K562 (cell line): ENCODE results near the gene KIF25. TPM values are rescaled to one million over a fixed set of nuclear protein-coding genes. Genes with fewer than 3 reads are reported as not detected.

Source experiments
- DPF2 ChIP-seq: fragments of 450-650 bp; IDR thresholded peaks from 2 replicates; pipeline ENCODE4 v1.6.1; 2016
- KDM1A ChIP-seq, 2 experiments: fragments of 450-650 bp; IDR thresholded peaks; 2 replicates each; pipeline ENCODE4 v1.6.1; 2016; ENCODE audit warnings: mild to moderate bottlenecking in 2 of 2
- NBN ChIP-seq: fragments of 450-650 bp; IDR thresholded peaks from 2 replicates; pipeline ENCODE4 v1.6.1; 2016; ENCODE audit warnings: low read depth, mild to moderate bottlenecking
- RAD21 ChIP-seq, 2 experiments: fragments of 250-450 bp in 1 of 2; fragments of 450-650 bp in 1 of 2; sonication (Bioruptor Pico) in 1 of 2; formaldehyde crosslinking in 1 of 2; IDR thresholded peaks in 1 of 2; conservative IDR thresholded peaks in 1 of 2; 2 replicates each; pipeline versions ENCODE4 v1.4.0 to v1.8.0; 2020 to 2022; ENCODE audit warnings: mild to moderate bottlenecking in 2 of 2, moderate library complexity in 1 of 2
- RB1 ChIP-seq: fragments of 450-650 bp; IDR thresholded peaks from 2 replicates; pipeline ENCODE4 v1.6.1; 2017; ENCODE audit warnings: low read depth, mild to moderate bottlenecking
- RBBP5 ChIP-seq: fragments of 200-600 bp; sonication (generic); IDR thresholded peaks from 2 replicates; pipeline ENCODE4 v1.6.1; 2012; ENCODE audit warnings: borderline replicate concordance, mild to moderate bottlenecking, low read length, control low read depth, inconsistent platforms; ENCODE audit not compliant: insufficient read depth, poor library complexity, severe bottlenecking
- REST ChIP-seq, 2 experiments: fragments of 450-650 bp; formaldehyde crosslinking in 1 of 2; IDR thresholded peaks; 2 replicates each; pipeline versions ENCODE4 v1.4.0 to v1.6.1; 2014 to 2020; ENCODE audit warnings: mild to moderate bottlenecking in 2 of 2, borderline replicate concordance in 1 of 2, low read depth in 1 of 2
- SETDB1 ChIP-seq: IDR thresholded peaks from one replicate; pipeline ENCODE4 v1.6.1; 2012; ENCODE audit warnings: low read length, control low read depth, inconsistent platforms
- SMC3 ChIP-seq: conservative IDR thresholded peaks from 2 replicates; pipeline ENCODE4 v1.6.1; 2011; ENCODE audit warnings: low read depth, low read length, improper control_type of control experiment; ENCODE audit not compliant: insufficient read depth
- UBTF ChIP-seq, 2 experiments: IDR thresholded peaks; 2 replicates each; pipeline ENCODE4 v1.6.1; 2012; ENCODE audit warnings: improper control_type of control experiment in 2 of 2, low read depth in 2 of 2, low read length in 2 of 2, borderline replicate concordance in 1 of 2
- USF1 ChIP-seq: sonication (generic); formaldehyde crosslinking; IDR thresholded peaks from 2 replicates; pipeline ENCODE4 v1.9.0; 2022; ENCODE audit warnings: mild to moderate bottlenecking, missing genetic modification reagents
- polyA plus RNA-seq, 8 experiments: library from polyadenylated mRNA; depleted of rRNA in 4 of 8; stranded (reverse) in 5 of 8; unstranded in 3 of 8; fragments of >200 nt; fragmentation: Nextera tagmentation in 2 of 8; fragmentation: Illumina TruSeq in 1 of 8; extraction: Ambion mirVana in 2 of 8; extraction: Trizol in 1 of 8; gene quantifications; 2 replicates each; pipeline versions ENCODE4 v1.2.1 to v1.2.3, GENCODE V29; 2011 to 2014; ENCODE audit warnings: inconsistent platforms in 1 of 8, missing spikeins in 1 of 8
- total RNA-seq, 7 experiments: library from RNA; depleted of rRNA in 6 of 7; stranded (reverse); fragments of >200 nt in 6 of 7; fragmentation: Illumina TruSeq in 2 of 7; extraction: Trizol in 2 of 7; gene quantifications; 2 replicates each; pipeline versions ENCODE4 v1.2.1 to v1.2.3, GENCODE V29; 2011 to 2021; ENCODE audit warnings: low replicate concordance in 1 of 7
- TF ChIP-seq, protein P1 (sequence below): fragments of 450-650 bp; formaldehyde crosslinking; IDR thresholded peaks from 2 replicates; pipeline ENCODE4 v1.4.0; 2020; ENCODE audit warnings: mild to moderate bottlenecking, moderate library complexity

Gene KIF25
- total and polyA plus RNA-seq, 9 of the 15 experiments (the other 6 are each of a cell fraction or from before 2014, with no cell fraction given) = 0.04 to 0.49 (median 0.23) TPM; not detected in 5

DNA sequence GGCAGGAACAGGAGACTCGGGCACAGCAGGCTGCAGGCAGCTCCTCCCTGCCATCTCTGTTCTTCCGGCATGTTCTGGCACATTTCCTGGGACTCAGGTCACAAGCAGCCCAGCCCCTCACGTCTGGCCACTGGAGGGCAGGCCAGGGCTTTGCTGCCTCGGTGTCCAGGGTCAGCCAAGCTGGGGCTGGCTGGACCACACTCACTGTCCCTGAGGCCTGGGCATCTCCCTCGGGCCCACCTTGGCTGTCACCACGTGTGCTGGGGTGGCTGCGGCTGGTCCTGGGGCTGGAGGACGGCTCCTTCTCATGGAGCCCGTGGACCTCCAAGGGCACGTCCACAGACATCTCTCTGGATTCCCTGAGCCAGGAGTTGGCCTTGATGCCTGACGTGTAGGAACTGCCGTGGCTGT is 63.1 kb downstream of the KIF25 start (continued):
- TF ChIP-seq REST (IDR thresholded peaks at IDR 0.05; ENCODE audit: borderline replicate concordance) (peak; percentile 66), REST (CRISPR knock-in tag; IDR thresholded peaks at IDR 0.05; ENCODE audit: low read depth) (no peak), RB1 (peak; percentile 49; the same call in 1 of the 2 replicates), NBN (no peak), RAD21 (CRISPR knock-in tag; conservative IDR thresholded peaks at IDR 0.05 in 1 of 2, IDR thresholded peaks at IDR 0.05 in 1 of 2) (peak; percentile 70 to 77), USF1 (CRISPR knock-in tag) (peak; percentile 38), SMC3 (peak; percentile 54), SETDB1 (no peak), KDM1A (IDR thresholded peaks at IDR 0.05) (no peak), DPF2 (no peak), UBTF (IDR thresholded peaks at IDR 0.05; ENCODE audit: borderline replicate concordance in 1 of 2, low read depth in 2 of 2, low read length in 2 of 2) (0 out of 4 replicates have a peak, but pooled peaks of 1 of the 2 experiments have one; percentile 17), RBBP5 (no peak)
- TF ChIP-seq, protein P1, sequence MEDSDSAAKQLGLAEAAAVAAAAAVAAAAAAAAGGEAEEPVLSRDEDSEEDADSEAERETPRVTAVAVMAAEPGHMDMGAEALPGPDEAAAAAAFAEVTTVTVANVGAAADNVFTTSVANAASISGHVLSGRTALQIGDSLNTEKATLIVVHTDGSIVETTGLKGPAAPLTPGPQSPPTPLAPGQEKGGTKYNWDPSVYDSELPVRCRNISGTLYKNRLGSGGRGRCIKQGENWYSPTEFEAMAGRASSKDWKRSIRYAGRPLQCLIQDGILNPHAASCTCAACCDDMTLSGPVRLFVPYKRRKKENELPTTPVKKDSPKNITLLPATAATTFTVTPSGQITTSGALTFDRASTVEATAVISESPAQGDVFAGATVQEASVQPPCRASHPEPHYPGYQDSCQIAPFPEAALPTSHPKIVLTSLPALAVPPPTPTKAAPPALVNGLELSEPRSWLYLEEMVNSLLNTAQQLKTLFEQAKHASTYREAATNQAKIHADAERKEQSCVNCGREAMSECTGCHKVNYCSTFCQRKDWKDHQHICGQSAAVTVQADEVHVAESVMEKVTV (CRISPR knock-in tag) = 0 out of 2 replicates have a peak, but pooled peaks have one; percentile 37
